A204.1 (cell line): Measurements from ENCODE around the gene TLCD5.

ENCODE experiments used
- FAIRE-seq: peaks from 2 replicates; lab custom pipeline; 2012; peaks lifted over from hg19 to GRCh38; lab: Jason Lieb, UNC

TLCD5 gene

GRCh38 chr11:120308081-120308480 is 17.0 kb upstream of the TLCD5 start:
- FAIRE-seq = no peak

DNA sequence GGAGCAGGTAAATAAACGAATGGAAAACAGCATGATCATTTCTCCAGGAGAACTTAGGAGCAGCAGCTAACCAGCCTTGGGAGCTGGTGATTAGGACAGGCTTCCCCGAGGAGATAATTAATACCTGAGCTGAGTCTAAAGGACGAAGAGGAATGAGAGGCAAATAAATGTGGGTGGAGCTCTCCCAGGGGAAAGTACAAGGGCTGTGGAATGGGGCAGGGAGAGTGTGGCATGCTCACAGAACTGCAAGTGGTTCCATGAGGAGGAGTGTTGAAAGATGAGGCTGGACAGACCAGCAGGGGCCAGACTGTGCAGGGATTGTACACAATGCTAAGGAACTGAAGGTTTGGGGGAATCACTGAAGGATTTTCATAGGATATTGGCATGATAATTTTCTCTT is 14.2 kb upstream of the TLCD5 start:
- FAIRE-seq = no peak

GRCh38 chr11:120314861-120315260 is 10.2 kb upstream of the TLCD5 start:
- FAIRE-seq = no peak

GRCh38 chr11:120316880-120317688 is 8.0 kb upstream of the TLCD5 start:
- FAIRE-seq = no peak

DNA sequence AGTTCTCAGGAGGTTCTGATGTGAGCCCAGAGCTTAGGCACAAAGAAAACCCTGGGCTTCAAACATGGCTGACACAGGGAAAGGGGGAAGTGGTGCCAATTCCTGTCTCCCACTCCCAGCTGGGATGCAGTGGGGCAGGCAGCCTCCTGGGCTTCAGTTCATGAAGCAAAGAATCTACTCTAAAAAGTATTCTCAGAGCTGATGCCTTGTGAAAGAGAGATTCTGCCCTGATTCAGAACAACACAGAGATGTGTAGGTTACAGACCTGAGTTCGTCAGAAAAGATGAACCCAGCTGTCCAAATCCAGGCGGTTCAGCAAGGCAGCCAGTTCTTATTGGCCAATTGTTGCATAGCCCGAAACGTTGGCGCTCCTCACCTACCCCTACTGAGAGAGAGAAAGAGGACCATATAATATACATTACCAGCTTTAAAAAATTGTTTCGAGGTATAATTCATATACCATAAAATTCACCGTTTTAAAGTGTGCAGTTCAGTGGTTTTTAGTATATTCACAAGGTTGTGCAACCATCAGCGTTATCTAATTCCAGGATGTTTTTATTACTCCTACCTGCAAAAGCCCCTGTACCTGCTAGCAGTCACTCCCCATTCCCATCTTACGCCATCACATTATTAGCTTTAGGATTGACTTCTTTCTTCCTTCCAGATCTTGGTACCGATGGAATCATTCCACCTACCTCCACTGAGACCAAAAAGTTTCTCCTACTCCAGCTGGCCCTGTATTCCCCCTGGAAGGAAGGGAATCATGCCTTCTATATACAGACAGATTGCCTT is 7.2 kb upstream of the TLCD5 start:
- no peak for FAIRE-seq

DNA sequence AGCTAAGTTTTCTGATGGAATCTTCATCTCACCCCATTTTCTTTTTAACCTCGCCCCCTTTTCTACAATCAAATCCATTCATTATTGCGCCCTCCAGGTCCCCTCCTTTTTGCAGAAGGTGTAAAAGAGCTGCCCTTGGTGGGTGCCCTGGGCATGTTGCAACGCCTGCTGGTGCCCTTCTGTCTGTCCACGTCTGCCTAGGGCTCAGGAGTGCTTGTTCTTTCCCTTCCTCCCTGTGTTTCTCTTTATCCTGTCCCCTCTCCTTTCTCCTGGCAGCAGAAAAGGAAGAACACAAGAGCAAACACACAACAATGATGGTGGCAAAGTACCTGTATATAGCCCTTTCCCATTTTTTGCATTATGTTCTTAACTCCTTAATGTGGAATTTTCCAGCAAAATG is 6.2 kb upstream of the TLCD5 start:
- FAIRE-seq = no peak

- no peak for FAIRE-seq
Observed at GRCh38 chr11:120326228-120326627, 1.1 kb downstream of the TLCD5 start.

DNA sequence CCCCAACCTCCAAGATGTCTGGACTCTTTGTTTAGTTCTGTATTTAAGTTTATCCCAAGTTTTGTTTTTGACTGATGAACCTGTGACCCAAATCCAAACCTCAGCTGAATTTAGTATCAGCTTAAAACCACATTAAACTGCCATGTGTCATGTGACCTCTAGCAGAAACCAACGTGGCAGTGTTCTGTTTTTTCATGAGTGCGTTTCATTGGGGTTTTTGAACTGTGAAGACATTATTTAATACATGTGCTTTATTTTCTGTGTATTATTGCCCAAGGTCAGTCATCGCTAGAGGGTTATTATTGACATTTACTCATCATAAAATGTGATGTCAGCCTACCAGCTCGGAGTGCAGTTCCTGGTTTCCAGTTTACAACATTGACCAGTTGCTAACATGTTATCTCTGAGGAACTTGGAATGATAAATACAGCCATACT is 1.8 kb downstream of the TLCD5 start:
- FAIRE-seq = no peak

GRCh38 chr11:120327311-120327710 is 2.2 kb downstream of the TLCD5 start:
- FAIRE-seq = no peak

GRCh38 chr11:120329556-120329955 is 4.5 kb downstream of the TLCD5 start:
- FAIRE-seq = no peak

DNA sequence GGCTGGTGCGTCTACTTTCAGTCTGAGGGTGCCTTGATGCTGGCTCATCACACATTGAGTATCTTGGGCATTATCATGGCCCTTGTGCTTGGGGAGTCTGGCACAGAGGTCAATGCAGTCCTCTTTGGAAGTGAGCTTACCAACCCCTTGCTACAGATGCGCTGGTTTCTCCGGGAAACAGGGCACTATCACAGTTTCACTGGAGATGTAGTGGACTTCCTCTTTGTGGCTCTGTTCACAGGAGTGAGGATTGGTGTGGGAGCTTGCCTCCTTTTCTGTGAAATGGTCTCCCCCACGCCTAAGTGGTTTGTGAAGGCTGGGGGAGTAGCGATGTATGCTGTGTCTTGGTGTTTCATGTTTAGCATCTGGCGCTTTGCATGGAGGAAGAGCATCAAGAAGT is 4.9 kb downstream of the TLCD5 start:
- no peak for FAIRE-seq

DNA sequence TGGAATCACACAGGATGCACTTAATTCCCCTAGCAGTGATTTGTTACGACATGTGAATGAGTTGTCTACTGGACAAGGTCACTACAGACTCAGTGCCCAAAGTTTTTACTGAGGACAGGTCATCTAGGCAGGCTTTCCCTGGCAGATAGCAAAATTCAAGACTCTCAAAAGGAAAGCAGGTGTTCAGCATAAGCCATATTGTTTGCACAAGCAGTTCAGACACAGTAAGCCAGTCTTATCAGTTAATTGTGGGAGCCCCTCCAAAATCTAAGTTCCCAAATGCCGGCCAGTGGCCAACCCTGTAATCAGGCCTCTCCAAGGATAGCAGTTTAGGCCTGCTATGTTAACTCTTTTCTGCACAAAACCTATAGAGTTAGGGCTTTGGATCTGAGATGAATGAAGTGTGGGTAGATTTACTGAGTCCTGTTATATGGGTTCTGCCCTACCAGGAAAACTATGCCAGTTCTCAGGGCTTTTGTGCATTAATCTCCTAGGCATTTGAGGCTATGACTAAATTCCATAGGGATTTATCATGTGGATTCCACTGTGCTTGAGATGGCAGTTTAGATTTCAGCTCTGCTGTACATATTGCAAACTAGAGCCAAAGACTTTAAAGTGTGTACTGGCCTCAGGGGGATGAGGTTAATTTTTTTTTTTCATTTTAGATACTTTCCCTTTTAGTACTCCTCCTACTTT is 6.3 kb downstream of the TLCD5 start:
- FAIRE-seq = no peak

DNA sequence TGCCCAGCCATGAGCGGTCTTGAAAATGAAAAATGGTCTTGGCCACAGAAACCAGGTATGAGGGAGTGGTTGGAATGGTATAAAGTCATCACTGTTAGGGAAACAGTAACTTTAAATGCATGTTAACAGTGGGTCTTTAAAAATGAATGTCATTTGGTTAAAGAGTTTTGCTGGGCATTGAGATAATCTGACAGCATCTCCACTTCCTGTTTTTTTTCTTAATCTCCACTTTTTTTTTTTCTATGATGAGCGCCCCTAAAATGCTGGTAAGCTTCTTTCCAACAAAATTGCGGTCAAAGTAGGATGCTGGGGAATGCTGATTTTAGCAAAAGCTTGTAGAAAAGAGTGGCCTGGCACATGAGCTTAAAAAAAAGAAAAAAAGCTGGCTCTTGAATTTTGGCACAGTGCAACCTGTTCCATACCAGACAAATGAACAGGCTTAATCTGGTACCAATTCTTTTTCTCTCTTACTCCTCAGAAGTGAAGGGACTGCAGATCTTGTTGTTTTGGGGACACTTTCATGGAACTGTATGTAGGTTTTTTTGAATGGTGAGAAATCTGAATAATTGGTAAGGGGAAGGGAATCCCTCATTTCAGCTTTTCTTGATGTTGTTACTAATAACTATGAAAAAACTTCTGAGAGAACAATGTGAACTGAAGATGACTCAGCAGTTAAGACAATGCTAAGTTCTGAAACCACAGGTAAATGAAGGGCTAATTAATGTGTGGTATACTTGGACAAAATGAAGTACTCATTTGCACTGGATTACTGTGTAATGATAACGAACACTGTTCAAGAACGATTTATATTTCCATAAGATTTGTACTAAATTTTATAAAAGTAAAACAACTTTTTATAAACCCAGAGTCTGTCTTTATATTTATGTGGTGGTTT is 8.0 kb downstream of the TLCD5 start:
- FAIRE-seq = no peak

DNA sequence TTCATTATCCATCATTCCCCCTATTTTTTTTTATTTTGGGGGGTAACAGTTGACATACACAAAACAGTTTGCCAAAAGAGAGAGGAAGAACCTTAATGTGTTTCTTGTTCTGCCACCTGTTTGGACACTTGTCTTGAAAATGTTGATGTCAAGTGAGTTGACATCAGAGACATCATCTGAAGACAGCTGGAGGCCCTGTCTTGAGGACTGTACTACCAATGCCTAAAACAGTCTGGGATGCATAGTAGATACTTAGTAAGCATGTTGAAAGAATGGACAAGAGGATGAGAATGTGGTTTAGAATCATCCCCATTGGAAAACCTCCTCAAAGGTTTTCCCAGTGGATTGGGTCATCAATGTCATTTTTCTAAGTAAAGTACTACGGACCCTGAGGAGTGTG is 8.7 kb downstream of the TLCD5 start:
- no peak for FAIRE-seq

DNA sequence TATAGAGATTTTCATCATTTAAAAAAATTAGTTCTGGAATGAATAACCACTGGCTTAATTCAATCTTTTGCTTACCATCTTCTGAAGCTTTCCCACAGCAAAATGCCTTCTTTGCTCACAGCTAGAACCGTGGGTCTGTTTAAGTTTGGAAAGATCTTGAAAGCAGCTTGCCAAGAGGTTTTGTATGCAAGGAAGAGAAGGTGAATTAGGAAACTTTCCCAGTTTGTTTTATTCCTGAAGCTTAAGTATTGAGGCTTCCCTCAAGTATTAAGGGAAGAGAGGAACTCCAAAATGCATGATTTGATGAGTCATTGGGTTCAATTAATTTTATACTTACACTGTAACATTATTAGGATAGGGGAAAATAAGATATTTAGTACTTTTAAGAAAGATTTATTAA is 9.2 kb downstream of the TLCD5 start:
- no peak for FAIRE-seq

DNA sequence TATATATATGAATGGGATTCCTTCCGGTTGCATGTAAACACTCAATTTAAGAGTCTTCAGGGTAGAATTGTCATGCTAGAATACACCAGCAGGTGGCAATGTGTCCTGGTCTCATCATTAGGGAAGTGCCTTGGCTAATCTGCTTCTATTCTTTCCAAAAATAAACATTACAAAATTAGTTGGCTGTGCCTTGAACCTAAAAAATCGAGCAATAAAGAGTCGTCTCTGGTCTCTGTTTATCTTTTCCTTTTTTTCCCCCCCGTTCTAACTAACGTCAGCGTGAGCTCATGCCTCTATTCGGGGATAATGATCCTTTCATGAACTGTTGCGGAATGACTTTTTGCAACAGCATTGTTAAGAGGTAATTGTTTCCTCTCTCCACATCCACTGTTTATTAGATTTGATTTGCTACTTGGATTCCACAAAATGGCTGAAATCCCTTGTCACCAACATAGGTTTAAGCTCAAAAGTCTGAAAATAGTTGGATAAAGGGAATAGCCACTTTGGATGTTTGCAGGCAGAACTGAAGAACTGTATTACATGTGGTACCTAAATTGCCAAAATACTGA is 9.9 kb downstream of the TLCD5 start:
- FAIRE-seq = peak; percentile 80

- no peak for FAIRE-seq
Observed at GRCh38 chr11:120335556-120335907, 10.4 kb downstream of the TLCD5 start.

- no peak for FAIRE-seq
Observed at GRCh38 chr11:120335908-120336640, 11.0 kb downstream of the TLCD5 start, which contains the start of gene ARHGEF12. Gene ARHGEF12, plus strand, starts transcription at chr11:120336413. Its CDS starts 831 bp downstream, at chr11:120337244.

DNA sequence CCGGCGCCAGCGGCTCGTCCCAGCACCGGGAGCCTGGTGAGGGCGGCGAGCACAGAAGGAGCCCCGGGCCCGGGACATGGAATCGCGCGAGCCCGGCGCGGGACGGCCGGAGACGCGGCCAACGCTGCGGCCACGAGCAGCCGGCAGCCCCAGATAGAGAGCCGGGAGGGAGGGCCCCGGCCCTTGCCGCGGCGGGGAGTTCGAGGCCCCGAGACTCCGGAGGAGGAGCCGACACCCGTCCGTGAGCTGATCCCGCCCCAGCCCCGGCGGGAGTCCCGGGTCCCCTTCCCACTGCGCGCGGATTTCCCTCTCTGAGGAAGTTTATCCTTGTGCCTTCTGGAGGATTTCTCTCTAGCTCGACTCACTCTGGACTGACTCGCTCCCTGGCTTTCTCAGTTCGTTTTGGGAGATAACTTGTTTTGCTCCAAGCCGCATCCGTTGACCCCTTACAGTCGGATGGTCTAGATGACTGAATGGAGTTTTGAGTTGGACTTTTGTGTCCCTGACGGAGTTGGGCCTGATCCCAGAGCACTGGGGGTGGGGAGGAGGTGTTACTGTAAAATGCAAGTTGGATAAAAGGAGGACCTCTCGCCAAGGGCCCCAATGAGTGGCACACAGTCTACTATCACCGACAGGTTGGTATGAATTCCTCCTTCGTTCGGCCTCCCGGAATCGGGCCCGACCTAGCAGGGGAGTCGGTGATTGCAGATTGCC is 11.7 kb downstream of the TLCD5 start:
- FAIRE-seq = no peak
